GM21786 (cell line): ENCODE measurements around the gene DIS3L2.

ENCODE experiments used
- ATAC-seq: cut with Tn5 transposase; IDR thresholded peaks from one replicate; pipeline ENCODE4 v1.9.1; 2021; ENCODE audit not compliant: unreplicated experiment

Gene DIS3L2

GRCh38 chr2:231955758-231956472, 5.6 kb upstream of the DIS3L2 start:
- ATAC-seq = no peak

GRCh38 chr2:231957913-231958763, 3.4 kb upstream of the DIS3L2 start:
- ATAC-seq = no peak

DNA sequence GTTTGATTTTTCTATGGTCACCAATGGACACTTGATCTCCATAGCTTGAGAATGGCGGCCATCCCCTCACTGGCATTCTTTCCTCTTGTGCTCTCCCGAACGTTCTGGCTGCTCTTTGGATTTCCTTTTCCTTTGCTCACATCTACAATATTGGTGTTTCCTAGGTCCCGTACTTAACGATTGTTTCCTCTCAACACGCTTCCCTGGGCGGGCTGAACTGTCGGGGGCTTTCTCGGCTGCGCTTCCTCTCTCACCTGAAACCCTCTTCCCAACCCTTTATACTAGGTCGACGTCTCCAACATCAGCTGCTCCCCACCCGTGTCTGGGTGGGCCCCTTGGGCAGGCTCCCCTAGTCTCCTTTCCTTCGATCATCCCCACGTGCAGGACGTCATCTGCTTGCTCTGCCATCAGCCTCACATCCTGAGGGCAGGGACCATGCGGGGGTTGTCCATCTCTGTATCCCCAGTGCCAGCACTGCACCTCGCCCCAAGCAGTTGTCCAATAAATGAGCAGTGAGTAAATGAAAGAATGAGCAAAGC, 634 bp upstream of the DIS3L2 start:
- no peak for ATAC-seq

DNA sequence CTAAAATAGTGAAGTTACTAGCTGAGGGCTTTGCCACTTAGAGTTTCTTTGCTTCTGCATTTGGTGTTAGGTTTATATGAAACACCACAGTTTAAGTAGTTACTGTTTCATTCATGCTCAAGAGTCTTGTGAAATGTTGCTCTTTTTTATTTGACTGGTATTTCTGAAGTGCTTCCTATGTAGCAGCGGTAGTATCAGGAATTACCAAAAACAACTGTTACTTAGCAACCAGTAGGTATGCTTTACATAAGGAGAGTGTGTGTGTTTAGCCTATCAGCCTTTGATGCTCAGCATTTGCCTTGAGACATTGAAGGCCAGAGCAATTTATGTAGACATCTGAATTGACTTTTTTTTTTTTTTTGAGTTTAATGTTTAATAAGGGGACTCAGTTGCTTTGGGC, 3.6 kb downstream of the DIS3L2 start:
- no peak for ATAC-seq

- ATAC-seq = no peak
These were observed 5.4 kb downstream of the DIS3L2 start for GRCh38 chr2:231966886-231967285.

- no peak for ATAC-seq
These were observed 7.3 kb downstream of the DIS3L2 start for GRCh38 chr2:231968820-231969219.

DNA sequence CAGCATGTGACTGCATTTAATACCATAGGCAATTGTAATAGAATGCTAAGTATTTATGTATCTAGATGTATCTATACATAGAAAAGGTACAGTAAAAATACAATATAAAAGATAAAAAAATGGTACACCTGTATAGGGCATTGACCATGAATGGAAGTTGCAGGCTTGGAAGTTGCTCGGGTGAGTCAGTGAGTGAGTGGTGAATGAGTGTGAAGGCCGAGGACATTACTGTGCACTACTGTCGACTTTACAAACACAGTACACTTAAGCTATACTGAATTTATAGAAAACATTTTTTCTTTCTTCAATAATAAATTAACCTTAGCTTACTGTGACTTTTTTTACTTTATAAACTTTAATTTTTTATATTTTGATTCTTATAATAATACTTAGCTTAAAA, 8.9 kb downstream of the DIS3L2 start:
- ATAC-seq = no peak

GRCh38 chr2:231975001-231975400, 13.5 kb downstream of the DIS3L2 start:
- ATAC-seq = no peak

DNA sequence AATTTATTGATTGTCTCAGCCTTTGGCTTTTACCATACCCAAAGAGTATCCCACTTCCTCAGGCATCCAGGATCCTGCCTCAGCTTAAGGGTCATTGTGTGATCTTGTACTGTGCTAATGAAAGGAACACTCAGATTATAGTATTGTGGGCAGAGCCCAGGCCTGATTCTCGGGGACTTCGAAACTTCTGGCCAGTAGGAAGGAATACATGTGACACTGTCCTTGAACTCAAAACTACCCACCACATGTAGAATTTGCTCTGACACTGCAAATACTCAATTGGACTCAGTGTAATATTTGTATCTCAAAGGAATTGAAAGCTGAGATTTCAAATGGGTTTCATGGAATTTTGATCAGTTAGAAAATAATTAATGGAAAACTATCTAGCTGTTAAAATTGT, 15.9 kb downstream of the DIS3L2 start:
- ATAC-seq = no peak

GRCh38 chr2:231984992-231985391, 23.5 kb downstream of the DIS3L2 start:
- no peak for ATAC-seq

DNA sequence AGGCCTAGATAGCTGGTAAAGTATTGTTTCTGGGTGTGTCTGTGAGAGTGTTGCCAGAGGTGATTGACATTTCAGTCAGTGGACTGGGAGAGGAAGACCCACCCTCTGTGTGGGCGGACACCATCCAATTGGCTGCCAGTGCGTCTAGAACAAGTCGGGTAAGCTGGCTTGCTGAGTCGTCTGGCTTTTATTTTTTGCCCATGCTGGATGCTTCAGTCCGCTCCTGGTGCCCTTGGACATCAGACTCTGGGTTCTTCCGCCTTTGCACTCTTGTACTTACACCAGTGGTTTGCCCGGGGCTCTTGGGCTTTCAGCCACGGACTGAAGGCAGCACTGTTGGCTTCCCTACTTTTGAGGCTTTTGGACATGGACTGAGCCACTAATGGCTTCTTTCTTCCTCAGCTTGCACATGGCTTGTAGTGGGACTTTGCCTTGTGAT, 24.3 kb downstream of the DIS3L2 start:
- no peak for ATAC-seq

DNA sequence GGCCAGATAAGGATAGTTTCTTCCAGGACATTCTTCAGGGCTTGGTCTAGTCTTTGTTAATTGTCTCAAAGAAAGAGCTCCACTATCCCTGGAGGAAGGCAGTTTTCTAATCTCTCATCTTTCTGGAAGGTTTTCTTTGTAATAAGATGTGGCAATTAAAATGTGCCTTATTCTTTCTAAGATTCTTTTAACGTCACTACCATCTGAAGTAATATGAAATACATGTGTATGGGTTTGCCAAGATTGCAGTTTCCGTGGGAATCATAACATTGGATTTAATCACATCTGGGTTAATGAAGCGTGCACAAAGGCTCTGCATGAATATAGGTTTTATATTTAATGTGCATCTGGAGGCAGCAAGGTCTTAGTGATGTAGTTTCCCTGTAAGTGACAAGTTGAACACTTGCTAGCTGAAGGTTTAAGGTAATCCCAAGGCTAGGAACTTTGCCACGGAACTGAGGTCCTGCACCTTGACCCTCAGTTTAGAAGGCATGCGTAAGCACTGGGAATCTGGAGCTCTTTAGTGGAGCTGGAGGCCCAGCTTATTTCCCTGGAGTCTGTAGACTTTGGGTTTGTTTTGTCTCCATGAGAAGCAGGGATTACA, 25.7 kb downstream of the DIS3L2 start:
- no peak for ATAC-seq

- ATAC-seq = no peak
These were observed 26.8 kb downstream of the DIS3L2 start for GRCh38 chr2:231988179-231988866.

DNA sequence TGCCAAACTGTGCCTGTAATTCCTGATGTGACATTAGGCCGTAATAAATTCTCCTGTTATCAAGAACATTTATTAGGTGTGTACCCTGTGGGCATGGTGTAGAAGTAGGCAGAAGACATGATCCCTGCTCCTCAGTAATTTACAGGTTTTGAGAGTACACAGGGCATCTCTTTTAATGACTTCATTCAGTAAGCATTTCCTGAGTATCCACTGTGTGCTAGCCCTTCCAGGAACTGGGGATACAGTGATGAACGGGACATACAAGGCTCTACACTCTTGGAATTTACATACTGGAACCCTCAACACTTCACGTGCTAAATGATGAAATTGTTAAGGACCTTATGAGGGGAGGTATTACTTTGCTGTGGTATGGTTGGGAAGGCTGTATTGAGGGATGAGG, 30.2 kb downstream of the DIS3L2 start:
- no peak for ATAC-seq

- no peak for ATAC-seq
These were observed 31.4 kb downstream of the DIS3L2 start for GRCh38 chr2:231992888-231993287.

GRCh38 chr2:231996797-231997540, 35.5 kb downstream of the DIS3L2 start:
- ATAC-seq = no peak

GRCh38 chr2:231998046-231998445, 36.5 kb downstream of the DIS3L2 start:
- no peak for ATAC-seq

- ATAC-seq = no peak
These were observed 38.9 kb downstream of the DIS3L2 start for GRCh38 chr2:232000439-232000838.

DNA sequence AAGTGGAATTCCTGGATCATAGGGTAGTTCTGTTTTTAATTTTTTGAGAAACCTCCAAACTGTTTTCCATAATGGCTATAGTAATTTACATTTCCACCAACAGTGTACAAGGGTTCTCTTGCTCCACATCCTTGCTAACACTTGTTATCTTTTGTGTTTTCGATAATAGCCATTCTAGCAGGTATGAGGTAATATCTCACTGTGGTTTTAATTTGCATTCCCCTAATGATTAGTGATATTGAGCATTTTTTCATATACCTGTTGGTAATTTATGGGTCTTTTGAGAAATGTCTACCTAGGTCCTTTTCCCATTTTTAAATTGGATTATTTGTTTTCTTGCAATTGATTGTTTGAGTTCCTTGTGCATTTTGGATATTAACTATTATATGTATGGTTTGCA, 39.6 kb downstream of the DIS3L2 start:
- ATAC-seq = no peak

DNA sequence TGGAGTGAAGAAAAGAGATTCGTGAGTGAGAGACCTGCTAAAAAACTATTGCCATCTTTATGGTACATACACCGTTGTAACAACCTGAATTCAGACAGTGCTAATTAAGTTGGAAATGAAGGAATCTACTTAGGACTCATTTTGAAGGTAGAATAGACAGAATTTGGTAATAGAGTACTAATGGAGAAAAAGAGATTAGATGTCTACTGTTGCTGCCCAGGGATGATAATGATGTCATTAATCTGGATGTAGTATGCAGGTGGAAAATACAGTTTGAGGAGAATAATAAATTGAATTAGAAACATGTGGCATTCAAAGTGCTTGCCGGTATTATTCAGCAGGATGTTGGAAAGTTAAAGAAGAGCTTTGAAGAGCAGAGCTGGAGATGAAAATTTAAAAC, 44.7 kb downstream of the DIS3L2 start:
- ATAC-seq = no peak
